ELR (cell line): ENCODE measurements around the gene SEC31A.
A peak's percentile ranks its signal among the peaks of the same experiment; 100 is the strongest.
"Not testable (repeated sequence)": the region's sequence is repeated elsewhere in the genome, so short reads cannot be mapped to it uniquely, and the experiment has no call there.

ENCODE experiments used
- DNase-seq: peaks from one replicate; pipeline ENCODE4 v3.0.0-alpha.2; 2015; ENCODE audit warnings: low read depth

SEC31A gene

DNA sequence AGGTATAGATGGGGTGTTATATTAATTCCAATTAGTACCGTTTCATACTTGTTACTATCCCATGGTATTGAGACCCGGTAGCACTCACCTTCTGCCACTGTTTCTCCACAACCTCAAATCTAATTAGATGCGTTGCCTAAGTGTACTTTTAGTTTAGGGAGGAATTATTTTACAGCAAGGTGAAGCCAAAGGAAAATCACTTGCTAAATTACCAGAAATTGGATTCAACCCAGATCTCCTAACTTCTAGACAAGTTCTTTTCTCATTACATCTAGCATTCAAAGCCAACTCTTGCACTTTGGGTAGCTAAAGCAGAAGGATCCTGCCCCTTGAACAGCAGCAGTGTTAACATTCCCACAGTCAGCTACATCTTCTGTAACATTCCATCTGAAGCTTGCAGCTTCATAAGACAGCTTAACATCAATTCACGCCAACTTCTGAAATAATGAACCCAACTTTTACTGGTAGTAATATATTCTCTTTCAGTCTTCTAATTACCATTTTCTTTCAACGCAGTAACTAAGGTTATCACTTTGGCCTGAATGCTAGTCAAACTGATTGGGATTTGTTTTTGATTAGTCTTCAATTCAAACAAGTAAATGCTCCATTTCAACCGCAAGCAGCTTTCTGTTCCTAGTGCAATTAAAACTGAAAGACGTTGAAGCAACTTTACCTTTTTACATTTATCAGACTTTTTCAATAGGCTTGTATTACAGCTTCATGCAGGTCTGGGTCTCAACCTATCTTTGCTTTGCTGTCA is 934 bp upstream of the SEC31A start:
- peak; percentile 39 for DNase-seq

DNA sequence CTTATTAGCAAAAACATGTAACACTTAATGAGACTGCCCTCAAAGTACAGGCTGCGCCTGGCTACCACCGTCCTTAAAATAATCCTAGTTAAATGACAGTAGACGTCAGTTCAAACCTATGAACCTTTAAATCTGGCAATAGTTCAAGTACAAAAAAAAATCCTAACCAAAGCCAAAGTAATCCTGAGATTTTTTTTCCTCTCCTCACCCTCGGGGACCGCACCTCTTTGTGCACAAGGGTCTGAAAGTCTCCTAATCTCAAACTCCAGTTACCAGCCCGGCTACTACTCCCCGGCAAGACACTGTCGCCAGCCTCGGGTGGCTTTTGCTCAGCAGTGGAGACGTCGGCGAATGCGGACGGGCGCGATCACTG is 439 bp downstream of the SEC31A start:
- no peak for DNase-seq

DNA sequence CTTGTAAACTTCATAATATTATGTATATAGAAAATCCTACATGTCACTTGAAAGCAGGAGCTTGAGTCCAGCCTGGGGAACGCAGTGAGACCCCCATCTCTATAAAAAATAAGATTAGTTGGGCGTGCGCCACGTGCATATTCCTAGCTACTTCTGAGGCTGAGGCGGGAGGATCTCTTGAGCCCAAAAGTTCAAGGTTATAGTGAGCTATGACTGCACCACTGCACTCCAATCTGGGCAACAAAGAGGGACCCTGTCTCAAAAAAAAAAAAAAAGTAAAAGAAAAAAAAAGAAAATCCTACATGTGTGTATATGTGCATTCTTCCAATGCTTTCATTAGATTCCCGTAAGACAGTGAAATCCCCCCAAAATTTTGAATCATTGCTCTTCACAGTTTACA is 1.7 kb downstream of the SEC31A start:
- no peak for DNase-seq

DNA sequence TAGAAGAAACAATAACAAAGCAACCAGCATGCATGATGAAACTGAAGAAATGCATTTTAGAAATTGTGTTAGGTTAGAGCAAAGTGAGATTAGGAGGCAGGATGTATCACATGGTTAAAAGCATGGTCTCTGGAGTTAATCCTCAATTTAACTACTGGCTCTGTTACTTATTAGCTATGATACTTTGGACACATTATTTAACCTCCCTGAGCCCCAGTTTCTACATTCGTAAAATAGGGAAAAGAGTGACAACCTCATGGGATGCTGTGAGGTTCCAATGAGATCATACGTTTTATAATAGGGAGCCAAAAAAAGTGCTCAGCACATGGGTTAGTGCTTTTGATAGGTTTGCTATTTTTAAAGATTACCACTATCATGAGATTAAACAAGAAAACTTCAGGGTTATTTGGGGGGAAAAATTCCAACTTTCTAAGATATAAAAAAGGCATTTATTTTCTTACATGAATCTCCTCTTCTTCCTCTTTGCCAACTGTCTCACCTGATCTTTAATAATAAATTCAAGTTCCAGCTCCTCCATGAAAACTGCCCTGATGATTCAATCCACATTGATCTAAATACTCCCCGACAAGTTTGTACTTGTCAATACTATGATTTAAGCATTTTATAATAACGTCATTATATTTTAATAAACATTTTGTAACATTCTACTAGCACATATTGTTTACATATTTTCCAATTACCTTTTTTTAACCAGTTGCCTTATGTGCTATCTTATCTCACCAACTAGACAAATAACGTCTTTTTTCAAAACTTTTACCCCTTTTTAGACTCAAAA is 4.6 kb downstream of the SEC31A start:
- DNase-seq = no peak

DNA sequence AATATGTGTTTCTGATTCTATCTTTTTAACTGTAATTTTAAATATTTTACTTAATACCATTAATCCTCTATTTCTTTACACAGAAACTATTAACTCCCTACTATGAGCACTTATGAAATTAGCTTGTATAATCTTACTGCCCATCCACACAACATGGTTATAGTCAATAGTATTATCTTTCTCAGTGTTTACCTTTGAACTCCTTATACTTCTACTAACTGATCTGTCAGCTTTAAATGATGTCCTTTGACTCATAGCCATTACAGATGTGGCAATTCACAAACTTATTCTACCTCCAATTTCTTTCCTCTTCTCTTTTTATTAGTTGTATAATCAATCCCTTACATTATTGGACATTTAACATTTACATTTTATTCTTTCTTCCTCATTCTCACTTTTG is 5.5 kb downstream of the SEC31A start:
- DNase-seq = no peak

DNA sequence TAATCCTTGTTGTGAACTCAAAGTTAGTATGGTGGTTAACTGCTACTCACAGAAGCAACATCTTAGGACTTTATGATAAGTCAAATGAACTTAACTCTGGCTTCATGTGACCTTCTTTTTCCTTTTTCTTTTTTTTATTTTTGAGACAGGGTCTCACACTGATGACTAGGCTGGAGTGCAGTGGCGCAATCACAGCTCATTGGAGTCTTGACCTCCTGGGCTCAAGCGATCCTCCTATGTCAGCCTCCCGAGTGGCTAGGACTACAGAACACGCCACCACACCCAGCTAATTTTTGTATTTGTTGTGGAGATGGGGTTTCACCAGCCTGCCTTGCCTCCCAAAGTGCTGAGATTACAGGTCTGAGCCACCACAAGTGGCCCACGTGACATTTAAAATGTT is 22.4 kb downstream of the SEC31A start:
- no peak for DNase-seq

DNA sequence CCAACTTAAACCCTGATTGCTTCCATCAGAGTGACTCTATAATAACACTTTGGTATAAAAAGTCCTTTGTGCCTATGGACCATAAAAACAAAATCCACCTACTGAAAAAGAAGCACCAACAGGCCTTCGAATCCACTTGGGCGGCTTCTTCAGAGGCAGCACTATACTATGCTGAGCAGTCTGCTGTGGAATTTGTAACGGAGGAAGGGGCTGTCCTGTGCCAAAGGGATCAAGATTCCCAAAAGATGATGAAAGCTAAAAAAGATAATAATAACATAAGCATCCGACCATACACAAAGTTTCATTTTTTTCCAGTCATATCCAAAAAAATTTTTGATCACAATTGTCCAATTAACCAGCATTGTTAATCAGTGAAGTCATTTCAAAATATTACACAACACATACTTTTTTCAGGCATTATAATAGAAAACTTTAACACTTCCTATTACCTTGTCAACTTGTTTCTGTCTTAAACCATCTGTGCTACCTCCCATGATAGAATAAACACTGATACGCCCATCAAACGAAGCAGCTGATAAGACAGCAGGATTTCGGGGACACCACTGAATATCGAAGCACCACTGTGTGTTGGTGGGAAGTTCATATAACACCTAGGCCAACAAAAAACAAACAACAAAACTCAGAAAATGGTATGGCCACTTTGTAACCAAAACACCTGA is 24.1 kb downstream of the SEC31A start:
- peak; percentile 11 for DNase-seq

DNA sequence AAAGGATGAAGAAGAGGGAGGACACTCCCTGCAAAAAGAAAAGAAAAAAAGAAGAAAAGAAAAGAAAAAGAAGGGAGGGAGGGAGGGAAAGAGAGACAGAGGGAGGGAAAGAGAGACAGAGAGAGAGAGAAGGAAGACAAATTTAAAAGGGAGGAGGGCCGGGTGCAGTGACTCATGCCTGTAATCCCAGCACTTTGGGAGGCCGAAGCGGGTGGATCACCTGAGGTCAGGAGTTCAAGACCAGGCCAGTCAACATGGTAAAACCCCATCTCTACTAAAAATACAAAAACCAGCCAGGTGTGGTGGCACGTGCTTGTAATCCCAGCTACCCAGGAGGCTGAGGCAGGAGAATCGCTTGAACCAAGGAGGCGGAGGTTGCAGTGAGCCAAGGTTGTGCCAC is 24.9 kb downstream of the SEC31A start:
- DNase-seq = peak; percentile 26

DNA sequence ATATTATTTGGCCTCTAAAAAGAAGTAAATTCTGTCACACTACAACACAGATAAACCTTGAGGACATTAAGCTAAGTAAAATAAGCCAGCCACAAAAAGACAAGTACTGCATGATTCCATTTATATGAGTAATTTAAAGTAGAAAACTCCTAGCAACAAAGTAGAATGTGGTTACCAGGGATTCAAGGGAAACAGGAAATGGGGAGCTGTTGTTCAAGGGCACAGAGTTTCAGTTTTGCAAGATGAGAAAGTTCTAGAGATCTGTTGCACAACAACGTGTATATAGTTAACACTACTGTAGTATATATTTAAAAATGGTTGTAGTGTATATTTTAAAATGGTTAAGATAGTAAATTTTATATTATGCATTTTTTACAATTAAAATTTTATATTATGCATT is 25.4 kb downstream of the SEC31A start:
- peak; percentile 91 for DNase-seq

DNA sequence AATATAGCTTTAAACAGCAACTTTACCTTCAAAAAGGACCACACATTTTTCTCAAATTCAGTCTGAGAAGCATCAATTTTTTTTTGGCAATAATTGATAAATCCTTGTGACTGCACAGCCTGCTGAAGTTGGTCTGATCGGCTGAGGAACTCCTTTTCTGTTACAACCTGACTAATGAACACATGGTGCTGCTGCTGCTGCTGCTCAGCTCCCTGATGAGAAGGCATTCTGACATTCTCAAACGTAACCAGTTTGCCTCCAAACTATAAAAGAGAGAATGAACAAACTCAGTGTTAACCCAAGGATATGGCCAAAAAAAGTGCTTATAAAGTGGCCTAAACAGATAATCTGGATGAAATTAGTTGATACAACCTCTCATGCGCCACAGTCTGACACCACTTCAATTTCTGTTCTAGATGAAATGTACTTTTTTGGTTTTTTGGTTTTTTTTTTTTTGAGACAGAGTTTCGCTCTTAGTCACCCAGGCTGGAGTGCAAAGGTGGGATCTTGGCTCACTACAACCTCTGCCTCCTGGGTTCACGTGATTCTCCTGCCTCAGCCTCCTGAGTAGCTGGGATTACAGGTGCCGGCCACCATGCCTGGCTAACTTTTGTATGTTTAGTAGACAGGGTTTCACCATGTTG is 26.5 kb downstream of the SEC31A start:
- DNase-seq = no peak

DNA sequence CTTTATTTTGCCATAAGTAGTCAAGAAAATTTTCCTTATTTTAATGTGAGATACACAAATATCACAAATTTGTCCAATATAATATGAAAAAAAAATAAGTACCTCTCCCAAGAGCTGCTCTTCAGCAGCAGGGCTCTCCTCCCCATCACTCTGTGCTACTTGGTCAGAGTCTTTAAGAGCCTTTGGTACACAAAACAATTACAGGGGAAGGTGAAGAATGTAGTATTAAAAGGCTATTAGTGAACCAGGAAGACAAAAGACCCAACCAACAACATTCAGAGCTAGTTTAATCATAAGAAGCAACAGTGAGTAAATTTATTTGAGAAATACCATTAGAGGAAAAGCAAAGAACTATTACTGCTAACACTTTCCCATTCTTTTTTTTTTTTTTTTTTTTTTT is 29.4 kb downstream of the SEC31A start:
- no peak for DNase-seq

DNA sequence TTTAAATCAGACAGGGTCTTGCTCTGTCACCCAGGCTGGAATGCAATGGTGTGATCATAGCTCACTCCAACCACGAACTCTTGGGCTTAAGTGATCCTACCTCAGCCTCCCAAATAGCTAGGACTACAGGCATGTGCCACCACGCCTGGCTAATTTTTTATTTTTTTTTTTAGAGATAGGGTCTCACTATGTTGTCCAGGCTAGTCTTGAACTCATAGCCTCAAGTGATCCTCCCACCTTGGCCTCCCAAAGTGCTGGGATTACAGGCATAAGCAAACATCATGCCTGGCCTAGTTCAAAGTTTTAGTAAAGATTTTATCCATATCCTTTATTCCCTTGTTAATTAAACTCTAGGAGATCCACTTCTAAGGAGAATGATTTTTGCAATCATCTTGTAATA is 30.5 kb downstream of the SEC31A start:
- not testable (repeated sequence) for DNase-seq

DNA sequence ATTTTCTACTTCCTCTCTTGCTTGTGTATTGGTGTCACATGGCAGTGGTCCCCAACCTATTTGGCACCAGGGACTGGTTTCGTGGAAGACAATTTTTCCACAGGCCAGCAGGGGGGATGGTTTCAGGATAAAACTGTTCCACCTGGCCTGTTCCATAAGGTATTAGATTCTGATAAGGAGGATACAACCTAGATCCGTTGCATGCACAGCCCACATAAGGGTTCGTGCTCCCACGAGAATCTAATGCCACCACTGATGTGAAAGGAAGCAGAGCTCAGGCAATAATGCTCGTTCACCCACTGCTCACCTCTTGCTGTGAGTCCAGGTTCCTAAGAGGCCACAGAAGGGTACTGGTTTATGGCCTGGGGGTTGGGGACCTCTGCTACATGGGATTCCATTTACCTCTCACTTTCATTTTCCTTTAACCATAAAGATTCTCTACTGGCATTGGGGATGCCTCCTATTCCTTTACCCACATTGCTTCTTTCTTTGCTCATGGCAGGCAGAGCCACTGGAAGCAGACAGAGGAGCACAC is 38.1 kb downstream of the SEC31A start:
- peak; percentile 5 for DNase-seq

DNA sequence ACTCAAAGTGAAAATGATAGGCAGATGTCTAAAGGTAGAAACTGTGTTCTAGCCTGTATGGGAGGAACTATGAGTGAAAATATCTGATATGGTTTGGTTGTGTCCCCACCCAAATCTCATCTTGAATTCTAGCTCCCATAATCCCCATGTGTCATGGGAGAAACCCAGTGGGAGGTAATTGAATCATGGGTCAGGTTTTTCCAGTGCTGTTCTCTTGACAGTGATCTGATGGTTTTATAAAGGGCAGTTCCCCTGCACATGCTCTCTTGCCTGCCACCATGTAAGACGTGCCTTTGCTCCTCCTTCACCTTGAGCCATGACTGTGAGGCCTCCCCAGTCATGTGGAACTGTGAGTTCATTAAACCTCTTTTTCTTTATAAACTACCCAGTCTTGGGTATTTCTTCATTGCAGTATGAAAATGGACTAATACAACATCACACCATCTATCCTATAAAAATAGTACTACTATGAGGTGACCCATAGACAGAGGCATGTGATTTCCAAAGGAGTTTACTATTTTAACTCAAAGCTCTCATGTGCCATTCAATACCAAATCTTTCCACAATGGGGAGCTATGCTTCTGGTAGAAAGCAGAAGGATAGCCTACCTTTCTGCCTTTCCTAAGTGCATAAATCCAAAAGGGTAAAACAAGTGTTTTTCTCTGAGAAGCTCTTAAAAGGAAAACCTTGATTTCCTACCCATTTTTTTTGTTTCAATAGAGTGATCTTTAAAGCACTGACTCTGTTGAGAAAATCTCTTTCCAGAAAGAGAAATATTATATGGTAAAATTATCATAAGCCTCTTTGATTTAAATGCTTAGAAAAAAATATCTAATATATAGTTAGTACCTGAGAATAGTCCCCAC is 38.8 kb downstream of the SEC31A start:
- peak; percentile 67 for DNase-seq

DNA sequence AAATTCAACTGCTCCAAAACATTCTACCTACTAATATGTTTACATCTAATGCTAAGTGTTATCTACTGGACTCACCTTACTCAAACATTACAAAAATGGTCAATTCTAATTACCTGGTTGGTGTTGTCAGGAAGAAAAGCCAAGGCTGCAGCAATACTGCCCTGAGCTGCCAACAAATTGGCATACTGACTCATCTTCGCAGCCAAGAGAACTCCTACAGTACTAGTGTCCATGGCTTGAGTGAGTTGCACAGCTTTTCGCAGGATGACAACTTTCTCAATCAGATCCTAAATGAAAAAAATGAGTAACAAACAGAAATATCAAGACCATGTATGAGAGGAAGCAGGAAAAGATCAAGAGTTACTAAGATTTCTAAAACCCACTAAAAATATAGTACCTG is 39.6 kb downstream of the SEC31A start:
- no peak for DNase-seq

DNA sequence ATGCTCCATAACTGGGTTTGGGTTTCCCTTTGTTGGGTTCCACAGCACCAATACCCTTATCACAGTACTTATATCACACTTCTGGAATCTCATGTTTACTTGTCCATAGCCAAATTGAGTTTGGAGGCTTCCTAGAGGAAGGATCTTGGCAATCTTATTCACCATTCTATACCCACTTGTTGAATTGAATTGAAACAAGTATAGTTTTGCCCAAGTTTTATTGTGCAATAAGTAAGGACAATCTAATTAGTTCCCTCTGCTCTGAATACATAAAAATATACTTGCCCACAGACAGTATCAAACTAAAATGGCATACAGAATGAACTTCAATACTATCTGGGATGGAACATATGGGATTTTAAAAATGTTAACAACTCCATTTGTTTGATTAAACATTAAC is 40.3 kb downstream of the SEC31A start:
- DNase-seq = no peak

DNA sequence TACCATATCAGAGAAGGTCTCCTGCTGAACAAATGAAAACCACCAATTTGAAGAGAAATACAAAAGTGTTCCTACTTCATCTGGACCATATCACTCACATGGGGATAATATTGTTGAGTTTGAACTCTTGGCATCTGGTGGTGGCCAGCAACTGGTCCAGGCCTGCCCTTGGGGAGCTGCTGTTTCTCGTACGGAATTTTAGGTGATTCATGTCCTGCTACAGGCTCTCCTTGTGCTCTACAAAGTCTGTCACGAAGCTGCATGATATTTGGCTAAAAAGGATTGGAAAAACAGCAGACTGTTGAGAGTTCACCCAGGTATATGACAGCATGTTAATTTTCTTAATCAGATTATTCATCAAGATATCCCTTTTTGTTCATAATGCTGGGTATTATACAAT is 42.2 kb downstream of the SEC31A start:
- no peak for DNase-seq

DNA sequence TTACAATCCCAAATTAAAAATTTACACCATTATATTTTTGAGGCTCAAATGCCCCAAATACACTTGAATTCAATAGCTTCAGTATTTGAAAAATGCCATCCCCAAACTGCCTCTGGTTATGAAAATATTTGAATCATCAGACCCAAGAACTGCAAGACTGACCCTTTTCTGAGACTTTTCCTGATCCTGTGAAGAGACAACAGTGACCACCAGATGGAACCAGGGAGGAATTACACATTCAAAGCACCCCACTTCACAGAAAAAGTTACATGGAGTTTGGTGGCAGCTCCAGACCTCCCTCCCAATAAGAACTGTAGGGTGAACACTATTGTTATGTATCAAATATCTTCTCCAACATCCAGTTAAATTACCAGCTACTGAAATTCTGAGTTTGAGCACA is 48.4 kb downstream of the SEC31A start:
- DNase-seq = peak; percentile 50

DNA sequence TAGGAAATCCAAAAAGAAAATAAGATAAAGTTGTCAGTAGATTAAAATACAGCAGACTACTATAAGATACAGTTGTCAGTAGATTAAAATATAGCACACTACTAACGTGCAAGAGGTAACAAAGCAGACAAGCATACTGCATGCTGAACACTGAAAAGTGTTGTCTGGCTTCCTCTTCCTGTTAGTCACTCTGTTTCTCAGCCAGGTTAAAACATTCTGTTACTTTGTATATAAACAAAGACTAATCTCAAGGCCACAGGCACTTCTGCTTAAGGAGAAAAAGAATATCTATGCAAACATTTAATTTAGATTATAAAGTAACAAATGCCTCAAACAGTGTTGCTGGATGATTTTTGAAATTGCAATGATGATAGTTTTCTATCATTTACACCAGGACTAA is 51.3 kb downstream of the SEC31A start:
- peak; percentile 40 for DNase-seq

DNA sequence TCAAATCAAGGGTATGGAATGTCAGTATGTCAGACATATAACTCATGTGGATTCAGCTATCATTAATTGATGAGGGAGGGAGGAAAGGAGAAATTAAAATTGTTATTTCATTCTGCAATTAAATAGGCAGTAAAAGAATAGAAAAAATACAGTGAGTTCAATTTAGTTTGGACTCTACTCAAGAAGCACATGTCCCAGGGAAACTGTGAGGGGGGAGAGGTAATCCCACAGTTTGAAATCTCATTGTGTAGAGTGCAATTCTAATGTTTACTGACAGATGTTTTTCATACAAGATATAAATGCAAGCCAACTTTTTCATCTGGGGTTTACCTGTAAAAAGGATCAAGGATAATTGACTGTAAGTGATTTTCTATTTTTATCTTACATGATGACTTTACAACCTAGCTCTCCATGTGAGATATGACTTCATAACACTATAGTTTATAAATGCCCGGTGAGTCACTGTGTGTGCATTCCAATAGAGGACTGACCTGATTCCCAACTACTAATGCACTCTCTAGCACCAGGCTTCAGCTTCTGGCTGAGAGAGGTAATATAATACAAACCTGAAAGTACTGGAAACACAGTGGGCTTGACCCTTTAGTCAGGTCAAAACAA is 57.1 kb downstream of the SEC31A start:
- peak; percentile 94 for DNase-seq

DNA sequence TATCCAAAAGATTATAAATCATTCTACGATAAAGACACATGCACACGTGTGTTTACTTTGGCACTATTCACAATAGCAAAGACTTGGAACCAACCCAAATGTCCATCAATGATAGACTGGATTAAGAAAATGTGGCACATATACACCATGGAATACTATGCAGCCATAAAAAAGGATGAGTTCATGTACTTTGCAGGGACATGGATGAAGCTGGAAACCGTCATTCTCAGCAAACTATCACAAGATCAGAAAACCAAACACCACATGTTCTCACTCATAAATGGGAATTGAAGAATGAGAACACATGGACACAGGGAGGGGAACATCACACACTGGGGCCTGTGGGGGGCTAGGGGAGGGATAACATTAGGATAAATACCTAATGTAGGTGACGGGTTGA is 57.9 kb downstream of the SEC31A start:
- DNase-seq = not testable (repeated sequence)
